ENCODE data around the gene XIST.

DNA sequence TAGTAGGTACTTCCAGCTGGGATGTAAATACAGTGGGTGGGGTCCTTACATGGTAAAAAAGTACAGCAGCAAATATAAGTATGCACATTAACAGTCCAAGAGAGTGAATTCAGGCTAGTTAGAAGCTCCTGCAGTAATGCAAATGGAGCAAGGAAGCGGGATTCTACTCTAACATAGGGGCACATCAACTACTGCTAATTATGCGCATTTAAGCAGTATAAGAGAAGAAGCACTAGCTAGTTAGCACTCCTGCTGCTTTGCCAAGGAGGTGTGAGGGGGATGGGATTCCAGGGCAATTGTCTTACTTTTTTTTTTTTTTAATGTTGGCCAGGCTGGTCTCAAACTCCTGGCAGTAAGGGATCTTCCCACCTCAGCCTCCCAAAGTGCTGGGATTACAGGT, 5.4 kb downstream of the XIST start:
- TF ChIP-seq, protein P1, sequence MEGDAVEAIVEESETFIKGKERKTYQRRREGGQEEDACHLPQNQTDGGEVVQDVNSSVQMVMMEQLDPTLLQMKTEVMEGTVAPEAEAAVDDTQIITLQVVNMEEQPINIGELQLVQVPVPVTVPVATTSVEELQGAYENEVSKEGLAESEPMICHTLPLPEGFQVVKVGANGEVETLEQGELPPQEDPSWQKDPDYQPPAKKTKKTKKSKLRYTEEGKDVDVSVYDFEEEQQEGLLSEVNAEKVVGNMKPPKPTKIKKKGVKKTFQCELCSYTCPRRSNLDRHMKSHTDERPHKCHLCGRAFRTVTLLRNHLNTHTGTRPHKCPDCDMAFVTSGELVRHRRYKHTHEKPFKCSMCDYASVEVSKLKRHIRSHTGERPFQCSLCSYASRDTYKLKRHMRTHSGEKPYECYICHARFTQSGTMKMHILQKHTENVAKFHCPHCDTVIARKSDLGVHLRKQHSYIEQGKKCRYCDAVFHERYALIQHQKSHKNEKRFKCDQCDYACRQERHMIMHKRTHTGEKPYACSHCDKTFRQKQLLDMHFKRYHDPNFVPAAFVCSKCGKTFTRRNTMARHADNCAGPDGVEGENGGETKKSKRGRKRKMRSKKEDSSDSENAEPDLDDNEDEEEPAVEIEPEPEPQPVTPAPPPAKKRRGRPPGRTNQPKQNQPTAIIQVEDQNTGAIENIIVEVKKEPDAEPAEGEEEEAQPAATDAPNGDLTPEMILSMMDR (IDR thresholded peaks at IDR 0.05; ENCODE audit: insufficient read depth, low read depth, low read length), result no peak
- TF ChIP-seq EZH2 (IDR thresholded peaks at IDR 0.05; ENCODE audit: insufficient read depth, low read length), result no peak

All from astrocyte (in vitro differentiated cells and primary cell).